Choroid plexus epithelial cell (primary cell): ENCODE data around the gene BAAT.
"Not testable (repeated sequence)": the region's sequence is repeated elsewhere in the genome, so short reads cannot be mapped to it uniquely, and the experiment has no call there.

Experiments used
- DNase-seq: peaks from one replicate; pipeline ENCODE4 v3.0.0-alpha.2; 2010; ENCODE audit warnings: low read depth
- H3K4me3 ChIP-seq: 2 replicates; pipeline ENCODE4 v1.5.1; 2011; ENCODE audit warnings: low read depth, mild to moderate bottlenecking, control low read depth, low read length, moderate library complexity
- TF ChIP-seq, protein P1 (sequence below): conservative IDR thresholded peaks from 2 replicates; pipeline ENCODE4 v1.5.1; 2011; ENCODE audit warnings: low read depth, mild to moderate bottlenecking, control low read depth, inconsistent platforms, low read length, moderate library complexity

The BAAT gene

DNA sequence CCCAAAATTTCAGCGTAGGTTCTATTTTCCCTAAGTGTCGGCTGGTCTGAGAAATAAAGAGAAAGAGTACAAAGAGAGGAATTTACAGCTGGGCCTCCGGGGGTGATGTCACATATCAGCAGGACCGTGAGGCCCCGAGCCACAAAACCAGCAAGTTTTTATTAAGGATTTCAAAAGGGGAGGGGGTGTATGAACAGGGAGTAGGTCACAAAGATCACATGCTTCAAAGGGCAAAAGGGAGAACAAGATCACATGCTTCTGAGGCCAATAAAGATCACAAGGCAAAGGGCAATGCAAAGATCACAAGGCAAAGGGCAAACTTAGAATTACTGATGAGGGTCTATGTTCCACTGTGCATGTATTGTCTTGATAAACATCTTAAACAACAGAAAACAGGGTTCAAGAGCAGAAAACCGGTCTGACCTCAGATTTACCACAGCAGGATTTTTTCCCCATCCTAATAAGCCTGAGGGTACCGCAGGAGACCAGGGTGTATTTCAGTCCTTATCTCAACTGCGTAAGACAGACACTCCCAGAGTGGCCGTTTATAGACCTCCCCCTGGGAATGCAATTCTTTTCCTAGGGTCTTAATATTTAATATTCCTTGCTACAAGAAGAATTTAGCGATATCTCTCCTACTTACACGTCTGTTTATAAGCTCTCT, at the start of gene BAAT:
Gene BAAT (minus strand): TSS at position 134 of the 664 bp plus-strand sequence. CDS start 13,602 bp downstream, outside the sequence.
- not testable (repeated sequence) for DNase-seq, H3K4me3 ChIP-seq

DNA sequence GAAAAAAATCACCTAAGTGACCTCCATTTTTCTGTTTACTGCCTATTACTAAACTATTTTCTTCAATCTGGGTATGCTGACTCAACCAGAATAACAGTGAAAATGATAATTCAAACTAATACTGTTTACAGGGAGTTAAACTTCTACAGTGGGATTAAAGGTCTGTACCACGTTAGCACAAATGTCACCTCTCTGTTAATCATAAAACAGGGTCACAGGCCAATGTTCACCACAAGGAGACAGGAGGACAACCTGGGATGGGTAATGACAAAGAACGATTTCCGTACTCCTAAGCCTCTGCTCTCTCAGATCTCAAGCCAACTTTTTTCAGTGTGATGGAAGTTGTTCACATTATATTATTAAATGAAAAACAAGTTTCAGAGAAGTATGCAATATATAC, 48.4 kb upstream of the BAAT start:
- DNase-seq = no peak
- TF ChIP-seq, protein P1, sequence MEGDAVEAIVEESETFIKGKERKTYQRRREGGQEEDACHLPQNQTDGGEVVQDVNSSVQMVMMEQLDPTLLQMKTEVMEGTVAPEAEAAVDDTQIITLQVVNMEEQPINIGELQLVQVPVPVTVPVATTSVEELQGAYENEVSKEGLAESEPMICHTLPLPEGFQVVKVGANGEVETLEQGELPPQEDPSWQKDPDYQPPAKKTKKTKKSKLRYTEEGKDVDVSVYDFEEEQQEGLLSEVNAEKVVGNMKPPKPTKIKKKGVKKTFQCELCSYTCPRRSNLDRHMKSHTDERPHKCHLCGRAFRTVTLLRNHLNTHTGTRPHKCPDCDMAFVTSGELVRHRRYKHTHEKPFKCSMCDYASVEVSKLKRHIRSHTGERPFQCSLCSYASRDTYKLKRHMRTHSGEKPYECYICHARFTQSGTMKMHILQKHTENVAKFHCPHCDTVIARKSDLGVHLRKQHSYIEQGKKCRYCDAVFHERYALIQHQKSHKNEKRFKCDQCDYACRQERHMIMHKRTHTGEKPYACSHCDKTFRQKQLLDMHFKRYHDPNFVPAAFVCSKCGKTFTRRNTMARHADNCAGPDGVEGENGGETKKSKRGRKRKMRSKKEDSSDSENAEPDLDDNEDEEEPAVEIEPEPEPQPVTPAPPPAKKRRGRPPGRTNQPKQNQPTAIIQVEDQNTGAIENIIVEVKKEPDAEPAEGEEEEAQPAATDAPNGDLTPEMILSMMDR = no peak
- H3K4me3 ChIP-seq = no peak overlapping the region

DNA sequence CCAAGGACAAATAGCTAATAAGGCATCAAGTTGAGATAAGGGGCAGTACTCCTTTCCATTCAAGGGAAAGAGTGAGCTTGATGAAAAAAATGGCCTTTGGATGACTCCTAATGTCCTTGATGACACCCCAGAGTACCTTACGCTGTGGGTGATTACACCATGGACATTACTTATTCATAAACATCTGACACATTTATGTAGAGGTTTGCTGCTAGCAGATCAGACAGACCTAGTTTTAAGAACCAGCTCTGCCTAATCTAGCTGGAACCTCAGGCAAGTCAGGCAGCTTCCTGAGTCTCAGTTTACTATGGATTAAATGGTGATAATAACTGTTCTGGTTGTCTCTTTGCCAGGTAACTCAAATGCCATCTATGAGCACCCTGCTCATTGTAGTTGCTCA, 47.9 kb upstream of the BAAT start:
- TF ChIP-seq, protein P1 = no peak
- DNase-seq = no peak

DNA sequence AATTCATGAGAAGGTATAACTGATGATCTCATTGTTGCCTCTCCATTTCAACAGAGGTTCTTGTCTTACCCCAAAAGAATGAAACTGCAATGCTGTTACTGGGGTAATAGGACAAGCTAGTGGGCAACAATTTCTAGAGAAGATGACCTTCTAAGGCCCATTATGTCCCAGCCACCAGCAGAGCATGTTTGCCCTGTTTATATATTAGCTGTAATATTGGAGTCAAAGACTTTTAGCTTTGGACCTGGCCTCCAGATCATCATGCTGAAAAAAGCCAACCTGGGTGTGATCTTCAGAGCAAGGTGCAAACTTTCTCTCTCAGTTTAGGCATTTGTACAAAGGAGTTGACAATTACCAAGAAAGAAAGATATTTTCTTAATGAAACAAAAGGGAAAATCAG, 47.4 kb upstream of the BAAT start:
- TF ChIP-seq, protein P1 = no peak
- no peak overlapping the region for H3K4me3 ChIP-seq
- DNase-seq = no peak

More for the DNA sequence above, 47.9 kb upstream of the BAAT start:
- no peak overlapping the region for H3K4me3 ChIP-seq

DNA sequence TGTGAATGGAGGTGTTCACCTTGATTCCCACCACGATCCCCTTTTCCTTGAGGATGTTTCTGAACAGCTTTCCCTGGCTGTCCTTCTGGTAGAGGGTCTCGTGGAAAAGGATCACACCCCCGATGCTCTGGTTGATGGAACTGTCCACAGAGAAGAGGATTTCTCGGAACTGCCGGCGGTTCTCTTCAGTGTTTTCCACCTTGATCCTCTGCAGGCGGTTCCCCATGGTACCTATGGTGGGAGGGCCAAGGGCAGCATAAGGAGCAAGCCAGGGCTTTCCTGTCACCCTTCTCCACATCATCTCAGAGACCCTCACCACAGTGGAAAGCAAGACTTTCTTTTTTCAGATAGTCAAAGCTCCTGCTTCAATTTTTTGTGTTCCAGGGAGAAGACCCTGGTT, 44.9 kb upstream of the BAAT start:
- DNase-seq = no peak
- TF ChIP-seq, protein P1 = no peak
- H3K4me3 ChIP-seq = no peak overlapping the region

DNA sequence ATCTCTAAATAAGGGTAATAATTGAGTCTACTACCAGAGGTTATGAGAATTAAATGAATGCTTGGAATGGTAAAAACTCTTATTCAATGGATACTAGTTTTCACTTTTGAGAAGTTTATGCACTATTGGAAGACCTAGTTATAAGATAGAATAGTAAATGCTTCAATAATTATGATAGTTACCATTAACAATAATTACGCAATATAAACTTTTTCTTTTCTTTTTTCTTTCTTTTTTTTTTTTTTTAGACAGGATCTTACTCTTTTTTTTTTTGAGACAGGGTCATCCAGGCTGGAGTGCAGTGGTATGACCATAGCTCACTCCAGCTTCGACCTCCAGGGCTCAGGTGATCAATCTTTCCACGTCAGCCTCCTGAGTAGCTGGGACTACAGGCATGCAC, 44.1 kb upstream of the BAAT start:
- TF ChIP-seq, protein P1 = no peak
- DNase-seq = no peak
- H3K4me3 ChIP-seq = no peak overlapping the region

DNA sequence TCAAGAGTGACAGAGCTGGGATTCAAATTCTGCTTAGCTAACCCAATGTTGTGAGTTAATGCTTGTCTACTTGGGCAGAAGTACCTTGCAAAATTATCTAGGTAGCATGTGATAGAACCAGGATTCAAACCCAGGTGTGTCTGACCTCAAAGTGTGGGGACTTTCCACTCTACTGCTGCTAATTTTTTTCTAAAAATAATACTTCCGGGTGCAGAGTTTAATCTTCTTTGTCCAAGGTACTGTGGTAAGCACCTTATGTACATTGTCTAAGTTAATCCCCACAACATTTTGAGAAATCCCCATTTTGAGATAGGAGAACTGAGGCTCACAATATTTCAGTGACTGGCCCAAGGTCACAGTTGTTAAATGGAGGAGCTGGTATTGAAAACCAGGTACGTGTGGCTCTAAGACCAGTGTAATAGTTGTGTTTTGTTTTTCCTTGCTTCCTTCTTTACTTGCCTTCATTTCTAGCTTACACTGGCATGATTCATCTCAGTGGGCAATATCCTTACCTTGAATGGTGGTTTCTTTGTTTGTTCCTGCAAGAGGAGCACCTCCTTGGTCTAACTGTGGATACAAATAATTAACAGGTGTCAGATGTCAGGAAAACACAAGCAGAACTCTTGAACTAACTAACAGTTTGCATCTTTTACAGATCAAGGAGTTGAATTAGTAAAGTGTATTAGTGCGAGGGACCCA, 43.3 kb upstream of the BAAT start:
- TF ChIP-seq, protein P1 = no peak
- DNase-seq = no peak
- no peak overlapping the region for H3K4me3 ChIP-seq
